T47D (cell line): Measurements from ENCODE around the gene EOGT.

ENCODE experiments used
- DNase-seq, 2 experiments: peaks; one replicate each; pipeline versions ENCODE4 v3.0.0 to v3.0.0-alpha.2; 2011 to 2012; ENCODE audit warnings: low read depth in 1 of 2, low spot score in 1 of 2
- JUND ChIP-seq: IDR thresholded peaks from 2 replicates; pipeline ENCODE4 v1.6.1; 2012; ENCODE audit warnings: low read depth
- in situ Hi-C: cut with HindIII; loops from 2 replicates; pipeline ENCODE4 v1.10.0; 2016; ENCODE audit warnings: low sequenced_read_pairs, low pct_unique_long_range_greater_than_20kb

The EOGT gene

DNA sequence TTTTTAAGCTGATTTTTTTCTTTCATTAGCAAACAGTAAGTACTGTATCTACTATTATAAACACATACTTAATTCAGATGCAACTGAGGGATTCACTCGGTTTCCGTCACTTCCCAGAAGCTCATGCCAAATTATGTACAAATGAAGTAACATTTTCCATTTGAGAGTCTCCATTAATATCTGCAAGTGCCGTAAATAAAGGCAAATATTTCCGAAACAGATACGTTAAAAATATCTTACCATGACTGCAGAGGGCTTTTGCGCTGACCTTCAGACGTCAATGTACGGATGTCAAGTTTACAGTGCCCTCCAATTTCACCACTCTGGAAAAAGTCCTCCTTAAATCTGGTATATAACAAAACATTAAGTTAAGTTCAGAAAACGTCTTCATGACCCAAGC, 9.3 kb downstream of the EOGT start:
- TF ChIP-seq JUND = no peak
- in situ Hi-C loops = no loop called here
- no peak for DNase-seq

GRCh38 chr3:68999605-69000004, 13.9 kb downstream of the EOGT start:
- DNase-seq = no peak
- TF ChIP-seq JUND = no peak
- in situ Hi-C loops = no loop called here

GRCh38 chr3:68999158-68999557, 14.3 kb downstream of the EOGT start:
- TF ChIP-seq JUND = no peak
- in situ Hi-C loops = no loop called here
- no peak for DNase-seq

GRCh38 chr3:68997887-68998286, 15.6 kb downstream of the EOGT start:
- no peak for DNase-seq
- in situ Hi-C loops = no loop called here
- no peak for TF ChIP-seq JUND

DNA sequence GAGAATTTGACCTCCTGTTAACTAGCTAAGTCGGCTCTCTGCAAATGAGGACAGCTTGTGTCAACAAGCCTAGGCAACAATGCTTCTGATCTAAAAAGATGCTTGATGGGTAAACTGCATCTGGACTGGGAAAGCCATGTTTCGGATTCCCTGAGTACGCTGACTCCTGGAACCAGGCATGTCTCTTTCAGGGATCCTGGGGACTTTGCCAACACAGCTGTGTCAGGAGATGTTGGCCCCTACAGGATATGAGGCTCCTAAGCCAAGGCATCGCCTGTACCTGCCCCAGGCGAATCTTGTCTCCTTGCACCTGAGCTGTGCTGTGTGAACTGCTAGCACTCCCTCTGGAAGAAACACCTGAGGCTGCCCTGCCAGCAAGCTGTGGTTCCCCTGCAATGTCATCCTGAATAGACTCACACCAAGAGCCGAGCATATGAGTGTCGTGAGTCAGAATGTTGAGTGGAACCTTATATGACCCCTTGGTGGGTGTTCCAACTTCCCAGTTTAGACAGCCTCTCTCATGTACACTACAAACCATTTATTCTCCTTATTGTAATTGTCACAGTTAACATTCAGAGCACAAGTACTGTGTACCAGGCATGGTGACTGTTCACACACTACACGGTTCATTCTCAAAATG, 17.0 kb downstream of the EOGT start:
- DNase-seq = no peak
- in situ Hi-C loops = no loop called here
- TF ChIP-seq JUND = no peak

DNA sequence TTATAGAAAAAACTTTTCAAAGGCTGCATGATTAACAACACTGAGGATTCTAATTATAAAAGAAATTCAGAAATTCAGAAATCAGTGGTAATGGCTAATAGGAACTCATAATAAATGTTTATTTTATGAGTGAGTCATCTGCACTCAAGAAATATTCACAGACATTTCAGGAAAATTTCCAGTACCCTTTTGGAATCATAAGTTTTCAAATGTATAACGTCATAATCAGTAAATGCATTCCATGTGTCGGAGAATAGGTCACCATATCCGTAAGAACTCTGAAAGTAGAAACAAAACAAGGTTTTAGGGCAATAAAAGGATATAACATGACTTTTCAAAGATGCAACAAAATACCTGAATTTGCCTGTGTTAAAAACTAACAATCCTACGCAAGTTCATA, 24.7 kb downstream of the EOGT start:
- in situ Hi-C loops = no loop called here
- DNase-seq = no peak
- no peak for TF ChIP-seq JUND

GRCh38 chr3:68987322-68987721, 26.2 kb downstream of the EOGT start:
- in situ Hi-C loops = no loop called here
- no peak for TF ChIP-seq JUND
- no peak for DNase-seq

- in situ Hi-C loops = no loop called here
- no peak for DNase-seq
- TF ChIP-seq JUND = no peak
These were observed 26.8 kb downstream of the EOGT start for GRCh38 chr3:68986496-68987208.

- DNase-seq = no peak
- no peak for TF ChIP-seq JUND
- in situ Hi-C loops = no loop called here
These were observed 28.2 kb downstream of the EOGT start for GRCh38 chr3:68985146-68985790.

GRCh38 chr3:68984011-68984530, 29.4 kb downstream of the EOGT start:
- in situ Hi-C loops = no loop called here
- no peak for TF ChIP-seq JUND
- no peak for DNase-seq

DNA sequence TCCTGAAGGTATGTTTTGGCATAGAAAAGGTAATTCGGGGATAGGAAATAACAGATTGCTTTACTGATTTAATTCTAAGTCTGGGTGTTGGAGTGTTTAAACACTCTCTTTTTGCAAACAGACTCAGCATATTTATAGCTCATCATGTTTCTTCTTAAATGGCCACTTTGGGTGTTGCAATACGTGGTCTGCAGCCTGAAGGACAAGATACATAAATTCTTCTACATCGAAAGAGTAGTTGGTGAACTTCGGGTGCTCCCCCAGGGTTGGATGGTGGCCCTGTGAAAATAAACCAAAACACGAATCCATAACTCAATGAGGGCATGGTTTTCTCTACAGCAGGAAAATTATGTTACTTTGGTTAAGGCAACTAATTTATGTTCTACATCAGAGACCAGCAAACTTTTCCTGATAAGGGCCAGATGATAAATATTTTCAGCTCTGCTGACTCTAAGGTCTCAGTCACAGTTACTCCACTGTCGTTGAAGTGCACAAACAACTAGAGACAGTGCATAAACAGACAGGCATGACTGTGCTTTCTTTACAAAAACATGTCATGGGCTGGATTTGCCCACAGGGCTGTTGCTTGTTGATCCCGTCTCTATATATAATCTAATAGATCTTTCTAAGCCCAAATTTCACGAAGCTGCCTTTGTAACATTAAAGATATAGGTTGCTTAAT, 35.9 kb downstream of the EOGT start:
- TF ChIP-seq JUND = no peak
- in situ Hi-C loops = no loop called here
- DNase-seq = no peak

GRCh38 chr3:68974711-68975110, 38.8 kb downstream of the EOGT start:
- DNase-seq = no peak
- in situ Hi-C loops = no loop called here
- no peak for TF ChIP-seq JUND

GRCh38 chr3:68973639-68974038, 39.8 kb downstream of the EOGT start:
- in situ Hi-C loops = no loop called here
- no peak for TF ChIP-seq JUND
- no peak for DNase-seq
